GM23248 (cell line): Measurements from ENCODE around the gene ZFPL1. TPM values are rescaled to one million over a fixed set of nuclear protein-coding genes. Genes with fewer than 3 reads are reported as not detected.

Experiments used
- DNase-seq: peaks from one replicate; pipeline ENCODE4 v3.0.0-alpha.2; 2015
- H2AFZ ChIP-seq: fragments of 200-600 bp; sonication (generic); 2 replicates; pipeline ENCODE4 v1.6.1; 2016; ENCODE audit warnings: antibody characterized with exemption
- H3F3A ChIP-seq: fragments of 200-600 bp; sonication (generic); 2 replicates; pipeline ENCODE4 v1.6.1; 2016; ENCODE audit warnings: mild to moderate bottlenecking, antibody characterized with exemption, mixed run types; ENCODE audit not compliant: insufficient read depth
- H3K27ac ChIP-seq: fragments of 200-600 bp; sonication (generic); 2 replicates; pipeline ENCODE4 v1.5.1; 2016; ENCODE audit warnings: mild to moderate bottlenecking
- H3K27me3 ChIP-seq: fragments of 200-600 bp; sonication (generic); replicated peaks from 2 replicates; pipeline ENCODE4 v1.6.1; 2016; ENCODE audit warnings: mild to moderate bottlenecking; ENCODE audit not compliant: insufficient read depth
- H3K36me3 ChIP-seq: fragments of 200-600 bp; sonication (generic); 2 replicates; pipeline ENCODE4 v1.6.1; 2016; ENCODE audit warnings: low read depth, mild to moderate bottlenecking
- H3K4me1 ChIP-seq: fragments of 200-600 bp; sonication (generic); 2 replicates; pipeline ENCODE4 v1.6.1; 2016; ENCODE audit warnings: mild to moderate bottlenecking; ENCODE audit not compliant: insufficient read depth
- H3K4me2 ChIP-seq: fragments of 200-600 bp; sonication (generic); one replicate; pipeline ENCODE4 v1.6.1; 2016; ENCODE audit warnings: mild to moderate bottlenecking; ENCODE audit not compliant: unreplicated experiment
- H3K4me3 ChIP-seq: fragments of 200-600 bp; sonication (generic); 2 replicates; pipeline ENCODE4 v1.5.1; 2016; ENCODE audit warnings: mild to moderate bottlenecking
- H3K79me2 ChIP-seq: fragments of 200-600 bp; sonication (generic); 2 replicates; pipeline ENCODE4 v1.6.1; 2016; ENCODE audit warnings: mild to moderate bottlenecking; ENCODE audit not compliant: insufficient read depth
- H3K9ac ChIP-seq: fragments of 200-600 bp; sonication (generic); 2 replicates; pipeline ENCODE4 v1.6.1; 2016; ENCODE audit warnings: mild to moderate bottlenecking
- H3K9me2 ChIP-seq: fragments of 200-600 bp; sonication (generic); 2 replicates; pipeline ENCODE4 v1.6.1; 2016; ENCODE audit warnings: mixed run types, mild to moderate bottlenecking, moderate library complexity; ENCODE audit not compliant: insufficient read depth
- H3K9me3 ChIP-seq: fragments of 200-600 bp; sonication (generic); one replicate; pipeline ENCODE4 v1.6.1; 2017; ENCODE audit warnings: low read depth
- H4K20me1 ChIP-seq: fragments of 200-600 bp; sonication (generic); 2 replicates; pipeline ENCODE4 v1.6.0; 2016; ENCODE audit not compliant: insufficient read depth
- EZH2 ChIP-seq: fragments of 200-600 bp; sonication (generic); IDR thresholded peaks from 2 replicates; pipeline ENCODE4 v1.6.1; 2018; ENCODE audit warnings: antibody characterized with exemption, mild to moderate bottlenecking; ENCODE audit not compliant: insufficient read depth, poor library complexity, severe bottlenecking
- EZH2phosphoT487 ChIP-seq: fragments of 200-600 bp; sonication (generic); IDR thresholded peaks from 2 replicates; pipeline ENCODE4 v1.6.1; 2018; ENCODE audit warnings: antibody characterized with exemption, moderate library complexity, mild to moderate bottlenecking, low read depth; ENCODE audit not compliant: insufficient read depth
- whole genome bisulfite sequencing, 2 experiments: methylation state at CpG; one replicate each; pipeline ENCODE4 v1.1.6; 2015 to 2017; ENCODE audit warnings: low lambda C conversion rate in 2 of 2, low coverage in 1 of 2; ENCODE audit errors: missing lambda C conversion rate in 2 of 2; 5-methylcytosine and 5-hydroxymethylcytosine counted together
- in situ Hi-C: fragments of 300-500 bp; cut with MboI; formaldehyde crosslinking; loops from 2 replicates; pipeline ENCODE4 v1.15.0; 2020
- polyA plus RNA-seq: library from polyadenylated mRNA; unstranded; fragments of >200 nt; fragmentation: Nextera tagmentation; extraction: Ambion mirVana; gene quantifications from 2 replicates; pipeline ENCODE4 v1.2.1, GENCODE V29; 2016
- total RNA-seq: library from RNA; depleted of rRNA; stranded (reverse); fragments of >200 nt; shearing (Covaris generic); gene quantifications from 2 replicates; pipeline ENCODE4 v1.2.3, GENCODE V29; 2014

Gene ZFPL1
- total and polyA plus RNA-seq, 2 experiments from 2014 or later: 55.2 to 64.9 TPM

DNA sequence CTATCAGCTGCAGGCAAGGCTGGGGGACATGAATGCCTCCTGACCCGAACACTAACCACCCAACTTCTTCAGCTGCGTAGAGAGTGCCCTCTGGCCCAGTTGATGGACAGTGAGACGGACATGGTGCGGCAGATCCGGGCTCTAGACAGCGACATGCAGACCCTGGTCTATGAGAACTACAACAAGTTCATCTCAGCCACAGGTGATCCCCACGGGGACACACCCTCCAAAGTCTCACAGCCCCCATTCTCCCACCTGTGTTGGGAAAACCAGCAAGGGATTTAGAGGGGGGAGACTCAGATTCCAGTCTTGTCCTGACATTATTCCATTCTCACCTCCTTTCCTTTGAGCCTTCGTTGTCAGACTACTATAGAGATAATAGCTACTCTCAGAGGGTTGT, 12.9 kb downstream of the ZFPL1 start:
- 29 to 31% methylated on average over 8 of the region's 8 CpGs for WGBS, 2 experiments
- Histone ChIP-seq H3K36me3 (0 out of 2 replicates have a peak, but pooled peaks cover 4% of the 10 kb centered on the region), H3K9ac (peak overlapping the region; percentile 97), H3F3A (peaks cover 11% of the 10 kb centered on the region; the same call in 1 of the 2 replicates), H4K20me1 (no peaks in the 10 kb centered on the region), H3K4me2 (peak overlapping the region; percentile 75), H3K4me3 (peak overlapping the region; percentile 93), H2AFZ (peak overlapping the region; percentile 98; the same call in 1 of the 2 replicates), H3K27me3 (no peaks in the 10 kb centered on the region), H3K9me3 (no peaks in the 10 kb centered on the region), H3K4me1 (peaks cover 7% of the 10 kb centered on the region; the same call in 1 of the 2 replicates), H3K27ac (no peak overlapping the region), H3K79me2 (peaks cover 52% of the 10 kb centered on the region), H3K9me2 (no peaks in the 10 kb centered on the region)
- in situ Hi-C loops: no loop called here
- no peak for DNase-seq
- no peak for TF ChIP-seq EZH2
- TF ChIP-seq EZH2phosphoT487: no peak

DNA sequence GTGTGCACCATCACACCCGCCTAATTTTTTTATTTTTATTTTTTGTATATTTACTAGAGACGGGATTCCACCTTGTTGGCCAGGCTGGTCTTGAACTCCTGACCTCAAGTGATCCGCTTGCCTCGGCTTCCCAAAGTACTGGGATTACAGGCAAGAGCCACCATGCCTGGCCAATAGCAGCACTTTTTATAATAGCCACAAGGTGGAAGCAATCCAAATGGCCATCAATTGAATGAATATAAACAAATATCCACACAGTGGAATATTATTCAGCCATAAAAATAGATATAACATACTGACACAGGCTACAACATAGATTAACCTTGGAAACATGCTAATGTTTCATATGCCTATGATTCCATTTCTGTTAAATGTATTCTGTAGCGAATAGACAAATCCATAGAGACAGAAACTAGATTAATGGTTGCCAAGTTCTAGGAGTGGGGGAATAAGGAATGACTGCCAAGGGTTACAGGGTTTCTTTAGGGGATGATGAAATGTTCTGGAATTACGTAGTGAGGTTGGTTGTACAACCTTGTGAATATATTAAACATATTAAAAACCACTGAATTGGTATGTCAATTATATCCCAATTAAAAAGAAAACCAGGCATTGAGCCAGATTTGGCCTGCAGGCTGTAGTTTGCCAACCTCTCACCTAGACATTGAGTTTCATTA, 16.8 kb downstream of the ZFPL1 start:
- TF ChIP-seq EZH2phosphoT487 (no peak), EZH2 (no peak)
- Histone ChIP-seq H3K79me2 (peaks cover 81% of the 10 kb centered on the region), H3K9ac (no peak overlapping the region), H3F3A (no peaks in the 10 kb centered on the region), H3K36me3 (0 out of 2 replicates have a peak, but pooled peaks cover 4% of the 10 kb centered on the region), H3K4me2 (no peak overlapping the region), H3K9me2 (no peaks in the 10 kb centered on the region), H2AFZ (no peak overlapping the region), H3K4me3 (no peak overlapping the region), H3K27ac (no peak overlapping the region), H3K27me3 (no peaks in the 10 kb centered on the region), H4K20me1 (no peaks in the 10 kb centered on the region), H3K9me3 (no peaks in the 10 kb centered on the region), H3K4me1 (peaks cover 7% of the 10 kb centered on the region; the same call in 1 of the 2 replicates)
- 92% methylated on average over 6 of the region's 6 CpGs for WGBS, 2 experiments
- in situ Hi-C loops: no loop called here
- no peak for DNase-seq

DNA sequence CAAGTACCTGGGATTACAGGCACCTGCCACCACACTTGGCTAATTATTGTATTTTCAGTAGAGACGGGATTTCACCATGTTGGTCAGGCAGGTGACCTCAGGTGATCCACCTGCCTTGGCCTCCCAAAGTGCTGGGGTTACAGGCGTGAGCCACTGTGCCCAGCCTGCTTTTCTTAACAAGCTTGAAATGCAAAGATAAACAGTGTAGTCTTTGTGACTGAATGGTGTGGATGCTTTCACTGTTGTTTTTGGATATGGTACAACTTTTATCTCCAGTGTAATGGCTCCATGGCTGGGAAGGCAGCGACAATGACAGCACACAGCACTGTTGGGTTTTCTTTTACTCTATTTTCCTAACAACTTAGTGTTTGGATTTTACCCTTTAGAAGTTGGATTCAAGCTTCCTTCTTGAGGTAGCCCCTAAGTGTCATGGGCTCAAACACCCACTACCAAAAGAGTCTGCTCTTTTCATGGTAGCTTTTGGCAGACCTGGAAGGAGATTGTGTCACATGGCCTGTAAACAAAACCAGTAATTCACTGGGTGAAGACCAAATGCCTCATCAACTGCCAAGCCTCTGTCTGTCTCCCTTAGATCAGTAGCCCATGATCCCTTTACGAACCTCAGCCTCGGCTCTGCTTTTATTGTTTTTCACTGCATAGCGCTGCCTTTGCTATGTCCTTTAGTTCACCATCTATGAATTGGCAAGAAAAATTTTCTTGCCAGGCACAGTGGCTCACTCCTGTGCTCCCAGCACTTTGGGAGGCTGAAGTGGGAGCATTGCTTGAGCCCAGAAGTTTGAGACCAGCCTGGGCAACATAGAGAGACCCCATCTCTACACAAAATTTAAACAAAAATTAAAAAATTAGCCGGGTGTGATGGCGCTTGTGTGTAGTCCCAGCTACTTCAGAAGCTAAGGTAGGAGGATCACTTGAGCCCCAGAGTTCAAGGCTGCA, 18.4 kb downstream of the ZFPL1 start:
- H3K79me2 ChIP-seq: peaks cover 68% of the 10 kb centered on the region
- 84 to 87% methylated on average over 8 of the region's 8 CpGs for WGBS, 2 experiments
- DNase-seq: no peak
- no peak overlapping the region for H3K9ac ChIP-seq
- H3K36me3 ChIP-seq: 0 out of 2 replicates have a peak, but pooled peaks cover 4% of the 10 kb centered on the region
- H3K4me1 ChIP-seq: peaks cover under 1% of the 10 kb centered on the region; the same call in 1 of the 2 replicates
- no peaks in the 10 kb centered on the region for H3F3A ChIP-seq
- no peaks in the 10 kb centered on the region for H3K9me3 ChIP-seq
- no peak overlapping the region for H3K4me2 ChIP-seq
- no peaks in the 10 kb centered on the region for H4K20me1 ChIP-seq
- in situ Hi-C loops: no loop called here
- no peaks in the 10 kb centered on the region for H3K27me3 ChIP-seq
- no peak overlapping the region for H3K4me3 ChIP-seq
- H3K9me2 ChIP-seq: no peaks in the 10 kb centered on the region
- TF ChIP-seq EZH2phosphoT487 (no peak), EZH2 (no peak)
- no peak overlapping the region for H2AFZ ChIP-seq
- no peak overlapping the region for H3K27ac ChIP-seq

DNA sequence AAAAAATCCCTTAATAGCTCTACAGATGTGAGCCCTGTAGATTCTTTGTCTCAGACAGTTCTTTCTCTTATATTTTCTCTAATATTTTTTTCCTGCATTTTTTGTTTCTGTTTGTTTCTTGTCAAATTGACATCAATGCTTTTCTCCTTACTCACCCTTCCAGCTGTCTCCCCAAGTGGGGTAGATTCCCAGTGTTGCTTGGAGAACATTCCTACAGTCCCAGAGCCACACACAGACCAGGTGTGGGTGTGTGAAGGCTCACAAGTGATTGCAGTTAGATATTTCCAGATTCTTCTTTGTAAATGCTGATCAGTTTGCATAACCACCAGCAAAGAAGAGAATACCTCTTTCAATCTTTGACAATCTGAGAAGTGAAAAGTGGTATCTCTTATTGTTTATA, 19.5 kb downstream of the ZFPL1 start:
- H3K4me2 ChIP-seq: no peak overlapping the region
- no peaks in the 10 kb centered on the region for H3F3A ChIP-seq
- no peaks in the 10 kb centered on the region for H3K9me3 ChIP-seq
- no peaks in the 10 kb centered on the region for H4K20me1 ChIP-seq
- H3K4me1 ChIP-seq: no peaks in the 10 kb centered on the region
- H3K27me3 ChIP-seq: no peaks in the 10 kb centered on the region
- H3K79me2 ChIP-seq: peaks cover 58% of the 10 kb centered on the region
- H3K9ac ChIP-seq: no peak overlapping the region
- H3K27ac ChIP-seq: no peak overlapping the region
- TF ChIP-seq EZH2phosphoT487 (no peak), EZH2 (no peak)
- no peak overlapping the region for H3K4me3 ChIP-seq
- no peak overlapping the region for H2AFZ ChIP-seq
- no peak for DNase-seq
- 0 out of 2 replicates have a peak, but pooled peaks cover under 1% of the 10 kb centered on the region for H3K36me3 ChIP-seq
- in situ Hi-C loops: no loop called here
- no peaks in the 10 kb centered on the region for H3K9me2 ChIP-seq
